BJ (cell line): ENCODE measurements around the gene TANC1. TPM values are rescaled to one million over a fixed set of nuclear protein-coding genes. Genes with fewer than 3 reads are reported as not detected.
A peak's percentile ranks its signal among the peaks of the same experiment; 100 is the strongest.

Experiments
- CTCF ChIA-PET: fragments of 350-600 bp; formaldehyde crosslinking; extraction: SDS; loops from one replicate; lab custom pipeline; 2021; ENCODE audit warnings: antibody characterized with exemption, inconsistent platforms; lab: Yijun Ruan, JAX
- POLR2A ChIA-PET: fragments of 300-600 bp; sonication (Branson Sonifier 250); formaldehyde crosslinking; extraction: SDS; loops from one replicate; lab custom pipeline; 2021; ENCODE audit warnings: antibody characterized with exemption; lab: Charles Lee
- DNase-seq: peaks from one replicate; pipeline ENCODE4 v3.0.0-alpha.2; 2011; ENCODE audit warnings: low read depth
- H3K27me3 ChIP-seq: 2 replicates; pipeline ENCODE4 v1.6.0; 2011; ENCODE audit warnings: low read length; ENCODE audit not compliant: control insufficient read depth, insufficient read depth
- H3K36me3 ChIP-seq: 2 replicates; pipeline ENCODE4 v1.5.1; 2011; ENCODE audit warnings: low read length; ENCODE audit not compliant: control insufficient read depth, insufficient read depth
- H3K4me3 ChIP-seq: 2 replicates; pipeline ENCODE4 v1.5.1; 2011; ENCODE audit warnings: low read depth, mild to moderate bottlenecking, control low read depth, low read length
- polyA plus RNA-seq: library from polyadenylated mRNA; depleted of rRNA; stranded (reverse); fragments of >200 nt; gene quantifications from 2 replicates; pipeline ENCODE4 v1.2.3, GENCODE V29; 2011
- TF ChIP-seq, protein P1 (sequence below): IDR thresholded peaks from 2 replicates; pipeline ENCODE4 v1.5.1; 2011; ENCODE audit warnings: low read depth, mild to moderate bottlenecking, control low read depth, inconsistent platforms, low read length, moderate library complexity; ENCODE audit not compliant: insufficient read depth

TANC1 gene
- polyA plus RNA-seq, 1 experiment: 22.0 TPM

DNA sequence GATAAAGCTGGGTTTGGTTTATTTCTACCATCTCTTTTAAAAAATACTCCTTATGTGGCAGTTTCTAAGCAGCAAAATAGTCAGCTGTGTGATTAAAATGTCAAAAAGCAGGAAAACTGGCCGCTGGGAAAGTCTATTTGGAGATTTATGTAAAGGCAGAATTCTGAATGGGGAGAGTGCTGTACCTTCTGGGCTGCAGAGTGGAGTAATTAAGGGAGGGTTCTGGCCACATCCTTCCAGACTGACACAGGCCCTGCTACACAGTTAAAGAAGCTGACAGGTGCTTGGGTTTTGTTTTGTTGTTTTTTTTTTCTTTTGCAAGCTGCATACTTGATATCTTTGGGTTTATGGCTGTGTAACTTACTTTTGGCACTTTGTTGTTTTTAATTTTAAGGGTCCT lies 160.8 kb downstream of the TANC1 start:
- no peak overlapping the region for H3K4me3 ChIP-seq
- POLR2A ChIA-PET: interaction anchor here (0.6 kb wide), 1 partner anchor 78 kb away, joined by 3 read pairs; no protein-coding TSS in a partner anchor
- no peak for DNase-seq
- no peaks in the 10 kb centered on the region for H3K27me3 ChIP-seq
- H3K36me3 ChIP-seq: no peaks in the 10 kb centered on the region
- CTCF ChIA-PET: interaction anchor here (1.0 to 1.2 kb wide), 2 partner anchors 9 to 11 kb away, joined by 3 to 4 read pairs; no protein-coding TSS in a partner anchor
- TF ChIP-seq, protein P1, sequence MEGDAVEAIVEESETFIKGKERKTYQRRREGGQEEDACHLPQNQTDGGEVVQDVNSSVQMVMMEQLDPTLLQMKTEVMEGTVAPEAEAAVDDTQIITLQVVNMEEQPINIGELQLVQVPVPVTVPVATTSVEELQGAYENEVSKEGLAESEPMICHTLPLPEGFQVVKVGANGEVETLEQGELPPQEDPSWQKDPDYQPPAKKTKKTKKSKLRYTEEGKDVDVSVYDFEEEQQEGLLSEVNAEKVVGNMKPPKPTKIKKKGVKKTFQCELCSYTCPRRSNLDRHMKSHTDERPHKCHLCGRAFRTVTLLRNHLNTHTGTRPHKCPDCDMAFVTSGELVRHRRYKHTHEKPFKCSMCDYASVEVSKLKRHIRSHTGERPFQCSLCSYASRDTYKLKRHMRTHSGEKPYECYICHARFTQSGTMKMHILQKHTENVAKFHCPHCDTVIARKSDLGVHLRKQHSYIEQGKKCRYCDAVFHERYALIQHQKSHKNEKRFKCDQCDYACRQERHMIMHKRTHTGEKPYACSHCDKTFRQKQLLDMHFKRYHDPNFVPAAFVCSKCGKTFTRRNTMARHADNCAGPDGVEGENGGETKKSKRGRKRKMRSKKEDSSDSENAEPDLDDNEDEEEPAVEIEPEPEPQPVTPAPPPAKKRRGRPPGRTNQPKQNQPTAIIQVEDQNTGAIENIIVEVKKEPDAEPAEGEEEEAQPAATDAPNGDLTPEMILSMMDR: no peak

- ChIA-PET CTCF (interaction anchor here (1.0 to 1.7 kb wide), 3 partner anchors 9 to 228 kb away, joined by 3 to 5 read pairs (median 4); no protein-coding TSS in a partner anchor), POLR2A (interaction anchor here (0.6 kb wide), 1 partner anchor 78 kb away, joined by 3 read pairs; no protein-coding TSS in a partner anchor)
- Histone ChIP-seq H3K27me3 (no peaks in the 10 kb centered on the region), H3K4me3 (no peak overlapping the region), H3K36me3 (no peaks in the 10 kb centered on the region)
- TF ChIP-seq, protein P1: no peak
- no peak for DNase-seq
Observed at GRCh38 chr2:159129824-159130223, 161.4 kb downstream of the TANC1 start.

DNA sequence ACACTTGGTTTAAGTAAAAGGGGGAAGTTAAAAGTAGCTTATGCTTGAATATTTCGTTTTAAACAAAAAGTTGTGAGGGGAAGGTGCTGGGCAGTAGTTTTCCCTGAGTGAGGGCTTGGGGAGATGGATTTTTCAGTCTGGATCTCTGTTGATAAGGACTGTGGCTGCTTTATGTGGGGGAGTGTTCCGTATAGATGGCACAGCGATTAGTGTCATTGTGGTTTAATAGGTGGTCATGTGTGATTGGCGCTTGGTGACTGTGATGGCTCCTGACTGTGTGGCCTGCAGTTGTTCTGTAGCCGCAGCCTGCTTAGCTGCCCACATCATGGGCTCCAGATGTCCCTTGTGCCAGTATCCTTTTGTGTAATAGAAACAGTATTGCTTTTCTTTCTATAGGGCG lies 161.9 kb downstream of the TANC1 start:
- no peaks in the 10 kb centered on the region for H3K36me3 ChIP-seq
- CTCF ChIA-PET: interaction anchor here (0.9 to 1.7 kb wide), 4 partner anchors 12 to 577 kb away, joined by 3 to 5 read pairs (median 4); no protein-coding TSS in a partner anchor
- H3K4me3 ChIP-seq: no peak overlapping the region
- TF ChIP-seq, protein P1: no peak
- no peaks in the 10 kb centered on the region for H3K27me3 ChIP-seq
- POLR2A ChIA-PET: no interaction called here
- no peak for DNase-seq

DNA sequence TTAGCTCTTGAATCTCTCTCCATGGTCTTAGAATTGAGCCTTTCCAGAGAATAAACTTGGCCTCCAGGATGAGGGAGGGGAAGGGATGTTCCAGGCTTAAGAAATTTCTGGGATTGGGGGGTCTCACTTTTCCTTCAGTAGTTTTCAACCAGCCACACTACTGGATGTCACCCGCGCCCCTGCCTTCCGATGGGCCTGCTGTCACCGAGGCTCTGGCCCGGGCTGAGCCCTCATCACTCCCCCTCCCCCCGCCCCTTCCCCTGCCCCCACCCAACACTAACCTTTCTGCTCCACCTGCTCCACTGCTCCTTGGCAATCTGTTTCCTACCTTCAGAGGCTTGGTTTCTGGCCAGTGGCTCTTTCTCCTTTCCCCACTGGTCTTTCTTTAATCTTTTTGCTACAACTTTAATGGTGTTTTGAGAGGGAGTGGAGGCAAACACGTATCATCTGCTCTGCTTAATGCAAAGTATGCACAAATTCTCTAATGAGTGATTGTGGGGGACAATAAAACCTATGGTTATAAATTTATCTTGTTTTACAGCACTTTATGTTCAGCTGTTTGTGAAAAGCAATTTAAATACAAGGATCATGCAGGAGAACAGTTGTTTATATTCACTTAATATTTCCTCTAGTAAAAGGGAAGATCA lies 162.9 kb downstream of the TANC1 start:
- H3K27me3 ChIP-seq: no peaks in the 10 kb centered on the region
- H3K4me3 ChIP-seq: no peak overlapping the region
- ChIA-PET CTCF (interaction anchor here (0.6 to 1.7 kb wide), 4 partner anchors 37 to 576 kb away, joined by 3 to 5 read pairs (median 4); no protein-coding TSS in a partner anchor), POLR2A (no interaction called here)
- DNase-seq: no peak
- no peaks in the 10 kb centered on the region for H3K36me3 ChIP-seq
- TF ChIP-seq, protein P1: no peak

GRCh38 chr2:159131914-159132281 lies 163.5 kb downstream of the TANC1 start:
- CTCF ChIA-PET: no interaction called here
- POLR2A ChIA-PET: no interaction called here
- TF ChIP-seq, protein P1: no peak

More at GRCh38 chr2:159131914-159132281, 163.5 kb downstream of the TANC1 start:
- peak; percentile 80 for DNase-seq
- H3K27me3 ChIP-seq: no peaks in the 10 kb centered on the region
- H3K36me3 ChIP-seq: no peaks in the 10 kb centered on the region
- no peak overlapping the region for H3K4me3 ChIP-seq
